IPS DF 6.9 (cell line): ENCODE results near the gene COPB1.
A peak's percentile ranks its signal among the peaks of the same experiment; 100 is the strongest.
"Not testable (repeated sequence)": the region's sequence is repeated elsewhere in the genome, so short reads cannot be mapped to it uniquely, and the experiment has no call there.

Source experiments
- DNase-seq: peaks from one replicate; pipeline ENCODE4 v3.0.0-alpha.2; 2013; ENCODE audit warnings: low read depth, low spot score
- H3K27ac ChIP-seq: one replicate; pipeline ENCODE4 v1.5.1; 2013; ENCODE audit warnings: low read length, control low read depth
- H3K27me3 ChIP-seq: 2 replicates; pipeline ENCODE4 v1.6.1; 2013; ENCODE audit warnings: mild to moderate bottlenecking, low read length; ENCODE audit not compliant: control insufficient read depth, insufficient read depth
- H3K36me3 ChIP-seq: 2 replicates; pipeline ENCODE4 v1.6.1; 2013; ENCODE audit warnings: low read length; ENCODE audit not compliant: control insufficient read depth, insufficient read depth
- H3K4me1 ChIP-seq: 2 replicates; pipeline ENCODE4 v1.6.1; 2013; ENCODE audit warnings: low read length; ENCODE audit not compliant: control insufficient read depth, insufficient read depth
- H3K4me3 ChIP-seq: 2 replicates; pipeline ENCODE4 v1.5.1; 2013; ENCODE audit warnings: mild to moderate bottlenecking, low read length
- H3K9me3 ChIP-seq: 2 replicates; pipeline ENCODE4 v1.6.1; 2013; ENCODE audit warnings: low read length, inconsistent platforms; ENCODE audit not compliant: control insufficient read depth, insufficient read depth
- WGBS: extraction: QIAGEN DNeasy Blood & Tissue Kit; methylation state at CpG from one replicate; pipeline ENCODE4 v1.1.7; 2013; ENCODE audit warnings: mixed read lengths, missing lambda C conversion rate; ENCODE audit not compliant: insufficient read length, insufficient coverage; 5-methylcytosine and 5-hydroxymethylcytosine counted together

Gene COPB1

DNA sequence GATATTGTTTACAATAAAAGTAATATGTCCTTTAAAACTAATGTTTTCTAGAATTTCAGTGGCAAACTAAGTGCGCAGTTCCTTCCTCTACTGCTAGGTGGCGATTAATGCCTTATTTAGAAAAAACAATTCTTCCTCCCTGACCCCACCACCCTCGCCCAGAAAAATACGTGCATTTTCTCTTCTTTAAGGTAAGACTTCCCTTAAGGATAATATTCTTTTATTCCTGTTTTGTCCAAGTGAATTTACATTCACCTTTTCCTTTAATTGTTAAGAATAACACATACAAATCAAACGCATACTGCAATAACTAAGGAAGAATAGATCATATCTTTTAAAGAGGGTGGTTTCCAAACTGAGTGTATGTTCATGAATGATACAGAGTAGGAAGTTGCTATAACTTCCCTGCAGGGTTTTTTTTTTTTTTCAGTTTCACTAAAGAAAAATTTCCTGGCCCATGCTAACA lies 37.6 kb upstream of the COPB1 start:
- no peaks in the 10 kb centered on the region for H3K27me3 ChIP-seq
- H3K4me1 ChIP-seq, result no peaks in the 10 kb centered on the region
- no peaks in the 10 kb centered on the region for H3K9me3 ChIP-seq
- H3K4me3 ChIP-seq, result no peak overlapping the region
- H3K27ac ChIP-seq, result no peak overlapping the region
- no peak for DNase-seq
- no CpG with 5 or more reads among the region's 5 CpGs for WGBS
- no peaks in the 10 kb centered on the region for H3K36me3 ChIP-seq

GRCh38 chr11:14535166-14535565 lies 35.6 kb upstream of the COPB1 start:
- not testable (repeated sequence) for H3K4me3 ChIP-seq, H3K36me3 ChIP-seq, H3K27me3 ChIP-seq, H3K9me3 ChIP-seq, DNase-seq, H3K4me1 ChIP-seq, H3K27ac ChIP-seq
- no CpG with 5 or more reads among the region's 4 CpGs for whole genome bisulfite sequencing

- Histone ChIP-seq H3K36me3 (no peaks in the 10 kb centered on the region), H3K4me3 (no peak overlapping the region), H3K9me3 (no peaks in the 10 kb centered on the region), H3K27me3 (no peaks in the 10 kb centered on the region), H3K27ac (no peak overlapping the region), H3K4me1 (no peaks in the 10 kb centered on the region)
- WGBS, result no CpG with 5 or more reads among the region's 2 CpGs
- DNase-seq, result no peak
Measured at GRCh38 chr11:14529951-14530350, 30.3 kb upstream of the COPB1 start.

GRCh38 chr11:14529321-14529720 lies 29.7 kb upstream of the COPB1 start:
- H3K4me1 ChIP-seq, result no peaks in the 10 kb centered on the region
- no peaks in the 10 kb centered on the region for H3K27me3 ChIP-seq
- DNase-seq, result no peak
- no CpG with 5 or more reads among the region's 3 CpGs for WGBS
- no peaks in the 10 kb centered on the region for H3K9me3 ChIP-seq
- H3K4me3 ChIP-seq, result no peak overlapping the region
- no peaks in the 10 kb centered on the region for H3K36me3 ChIP-seq
- H3K27ac ChIP-seq, result no peak overlapping the region

GRCh38 chr11:14522801-14523200 lies 23.2 kb upstream of the COPB1 start:
- Histone ChIP-seq H3K4me1 (no peaks in the 10 kb centered on the region), H3K4me3 (no peak overlapping the region), H3K27me3 (no peaks in the 10 kb centered on the region), H3K9me3 (no peaks in the 10 kb centered on the region), H3K27ac (no peak overlapping the region), H3K36me3 (peaks cover 2% of the 10 kb centered on the region; the same call in 1 of the 2 replicates)
- no CpG with 5 or more reads among the region's 1 CpG for WGBS
- no peak for DNase-seq

DNA sequence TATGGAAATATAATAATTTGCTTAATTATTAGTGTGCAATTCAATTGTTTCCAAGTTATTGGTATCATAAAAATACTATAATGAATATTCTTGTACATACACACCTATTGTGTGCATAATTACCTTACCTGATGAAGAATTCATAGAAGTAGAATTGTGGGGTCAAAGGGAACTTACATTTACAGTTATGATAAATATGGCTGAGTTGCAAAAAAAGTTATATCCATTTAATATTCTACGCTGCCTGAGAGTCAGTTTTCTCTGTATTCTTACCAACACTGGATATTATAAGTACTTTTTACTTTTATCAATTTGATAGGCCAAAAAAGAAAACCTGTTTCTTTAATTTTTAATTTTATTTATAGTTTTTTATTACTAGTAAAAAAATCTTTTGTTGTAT lies 22.6 kb upstream of the COPB1 start:
- Histone ChIP-seq H3K27me3 (no peaks in the 10 kb centered on the region), H3K4me1 (no peaks in the 10 kb centered on the region), H3K9me3 (no peaks in the 10 kb centered on the region), H3K36me3 (peaks cover 2% of the 10 kb centered on the region; the same call in 1 of the 2 replicates), H3K27ac (no peak overlapping the region), H3K4me3 (no peak overlapping the region)
- WGBS, result no CpG with 5 or more reads among the region's 1 CpG
- no peak for DNase-seq

GRCh38 chr11:14520747-14521151 lies 21.1 kb upstream of the COPB1 start:
- Histone ChIP-seq H3K27ac (no peak overlapping the region), H3K4me1 (no peaks in the 10 kb centered on the region), H3K4me3 (peak overlapping the region; percentile 63; the same call in 1 of the 2 replicates), H3K36me3 (peaks cover 2% of the 10 kb centered on the region; the same call in 1 of the 2 replicates), H3K27me3 (no peaks in the 10 kb centered on the region), H3K9me3 (no peaks in the 10 kb centered on the region)
- DNase-seq, result no peak
- no CpG with 5 or more reads among the region's 11 CpGs for WGBS

DNA sequence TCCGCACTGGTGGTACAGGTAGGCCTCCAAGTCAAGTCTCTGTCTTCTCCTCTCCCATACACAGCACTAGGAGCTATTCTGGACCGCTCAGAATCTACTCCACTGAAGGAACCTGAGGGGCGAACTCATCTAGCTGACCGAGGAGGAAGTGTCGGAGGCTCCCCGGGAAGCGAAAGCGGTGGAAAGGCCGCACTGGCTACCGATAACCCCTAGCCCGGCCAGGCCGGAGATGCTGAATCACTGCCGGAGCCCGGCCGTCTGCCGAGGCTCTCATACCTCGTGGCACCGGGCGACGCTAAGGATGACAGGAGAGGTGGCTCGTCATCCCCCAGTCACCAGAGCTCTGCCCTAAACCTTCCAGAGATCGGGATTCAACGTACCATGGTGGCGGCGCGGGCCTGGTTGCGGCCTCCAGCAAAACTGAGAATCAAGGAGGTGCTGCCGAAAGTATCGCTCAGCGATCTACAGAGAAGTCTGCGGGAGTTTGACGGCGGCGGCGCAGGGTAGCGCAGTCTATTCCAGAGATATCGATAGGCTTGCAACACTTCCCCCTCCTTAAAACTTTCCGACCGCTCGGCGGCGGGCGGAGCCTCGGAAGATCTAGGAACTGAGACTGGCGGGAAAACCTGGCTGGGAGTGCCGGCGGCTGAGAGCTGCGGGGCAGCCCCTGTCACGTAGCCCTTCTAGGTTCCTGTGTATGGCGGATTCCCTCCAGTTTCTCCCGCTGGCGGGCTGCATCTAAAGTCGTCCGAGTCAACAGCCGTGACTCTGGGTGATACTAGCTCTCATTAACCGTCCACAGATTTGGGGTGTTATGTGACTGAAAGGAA lies 20.5 kb upstream of the COPB1 start, which contains the start of gene PSMA1:
Gene PSMA1, minus strand, starts transcription at position 470 of the 830 bp plus-strand sequence. Its CDS starts 87 bp downstream, at position 383.
- H3K9me3 ChIP-seq, result no peaks in the 10 kb centered on the region
- no peaks in the 10 kb centered on the region for H3K27me3 ChIP-seq
- no CpG with 5 or more reads among the region's 56 CpGs for WGBS
- no peaks in the 10 kb centered on the region for H3K4me1 ChIP-seq
- H3K4me3 ChIP-seq, result peak within 1 kb of the TSS; percentile 93
- DNase-seq, result peak; percentile 68
- no peak within 1 kb of the TSS for H3K27ac ChIP-seq
- peaks cover 2% of the 10 kb centered on the region; the same call in 1 of the 2 replicates for H3K36me3 ChIP-seq

GRCh38 chr11:14519597-14519916 lies 19.9 kb upstream of the COPB1 start:
- H3K27me3 ChIP-seq, result no peaks in the 10 kb centered on the region
- peak overlapping the region; percentile 93 for H3K4me3 ChIP-seq
- H3K36me3 ChIP-seq, result peaks cover 2% of the 10 kb centered on the region; the same call in 1 of the 2 replicates
- no peak overlapping the region for H3K27ac ChIP-seq
- WGBS, result no CpG with 5 or more reads among the region's 10 CpGs
- DNase-seq, result no peak
- no peaks in the 10 kb centered on the region for H3K4me1 ChIP-seq
- H3K9me3 ChIP-seq, result no peaks in the 10 kb centered on the region

DNA sequence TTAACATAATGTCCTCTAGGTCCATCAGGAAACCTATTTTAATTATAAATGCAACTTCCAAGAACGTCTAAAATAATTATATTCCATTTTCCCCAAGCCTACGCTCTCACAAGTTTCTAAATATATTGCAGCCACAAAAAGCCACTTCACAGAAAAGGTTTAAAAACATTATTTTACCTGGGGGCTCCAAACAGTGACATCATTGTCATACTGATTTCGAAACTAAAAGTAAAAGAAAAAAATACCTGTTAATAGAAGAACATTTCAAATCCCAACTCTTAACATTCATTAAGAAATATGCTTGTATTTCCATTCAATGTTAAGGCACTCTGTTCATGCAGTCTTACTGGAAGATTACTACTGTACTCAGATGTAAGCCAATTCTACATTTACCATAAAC lies 19.2 kb upstream of the COPB1 start:
- 100% methylated on average over 2 of the region's 3 CpGs for WGBS
- no peaks in the 10 kb centered on the region for H3K27me3 ChIP-seq

More for the DNA sequence above, 19.2 kb upstream of the COPB1 start:
- Histone ChIP-seq H3K4me3 (peak overlapping the region; percentile 93; the same call in 1 of the 2 replicates), H3K27ac (no peak overlapping the region), H3K36me3 (peaks cover 2% of the 10 kb centered on the region; the same call in 1 of the 2 replicates), H3K4me1 (no peaks in the 10 kb centered on the region), H3K9me3 (no peaks in the 10 kb centered on the region)
- DNase-seq, result no peak
